NT2/D1 (cell line): ENCODE measurements around the gene IL12RB1.

Experiments used
- DNase-seq: peaks from one replicate; pipeline ENCODE4 v3.0.0-alpha.2; 2011; ENCODE audit warnings: low read depth, low spot score
- H3K27me3 ChIP-seq: 2 replicates; pipeline ENCODE4 v1.6.0; 2011; ENCODE audit warnings: mild to moderate bottlenecking; ENCODE audit not compliant: insufficient read length, insufficient read depth
- H3K36me3 ChIP-seq: 2 replicates; pipeline ENCODE4 v1.6.1; 2011; ENCODE audit warnings: mild to moderate bottlenecking, low read length, mixed read lengths; ENCODE audit not compliant: insufficient read depth, insufficient read length
- H3K4me1 ChIP-seq: 2 replicates; pipeline ENCODE4 v1.5.1; 2011; ENCODE audit not compliant: insufficient read depth, insufficient read length
- H3K4me3 ChIP-seq: 2 replicates; pipeline ENCODE4 v1.5.1; 2011; ENCODE audit warnings: low read depth; ENCODE audit not compliant: insufficient read length
- H3K9ac ChIP-seq: 2 replicates; pipeline ENCODE4 v1.6.0; 2011; ENCODE audit warnings: low read depth; ENCODE audit not compliant: insufficient read length
- H3K9me3 ChIP-seq: 2 replicates; pipeline ENCODE4 v1.5.1; 2011; ENCODE audit warnings: mild to moderate bottlenecking, low read length; ENCODE audit not compliant: insufficient read depth
- SUZ12 ChIP-seq: IDR thresholded peaks from 2 replicates; pipeline ENCODE4 v1.6.1; 2011; ENCODE audit not compliant: insufficient read length, insufficient read depth; ENCODE audit errors: extremely low read depth
- YY1 ChIP-seq: IDR thresholded peaks from 2 replicates; pipeline ENCODE4 v1.6.1; 2011; ENCODE audit not compliant: insufficient read length, insufficient read depth
- ZNF274 ChIP-seq: IDR thresholded peaks from 2 replicates; pipeline ENCODE4 v1.6.1; 2011; ENCODE audit warnings: mild to moderate bottlenecking, low read depth, low read length

The IL12RB1 gene

DNA sequence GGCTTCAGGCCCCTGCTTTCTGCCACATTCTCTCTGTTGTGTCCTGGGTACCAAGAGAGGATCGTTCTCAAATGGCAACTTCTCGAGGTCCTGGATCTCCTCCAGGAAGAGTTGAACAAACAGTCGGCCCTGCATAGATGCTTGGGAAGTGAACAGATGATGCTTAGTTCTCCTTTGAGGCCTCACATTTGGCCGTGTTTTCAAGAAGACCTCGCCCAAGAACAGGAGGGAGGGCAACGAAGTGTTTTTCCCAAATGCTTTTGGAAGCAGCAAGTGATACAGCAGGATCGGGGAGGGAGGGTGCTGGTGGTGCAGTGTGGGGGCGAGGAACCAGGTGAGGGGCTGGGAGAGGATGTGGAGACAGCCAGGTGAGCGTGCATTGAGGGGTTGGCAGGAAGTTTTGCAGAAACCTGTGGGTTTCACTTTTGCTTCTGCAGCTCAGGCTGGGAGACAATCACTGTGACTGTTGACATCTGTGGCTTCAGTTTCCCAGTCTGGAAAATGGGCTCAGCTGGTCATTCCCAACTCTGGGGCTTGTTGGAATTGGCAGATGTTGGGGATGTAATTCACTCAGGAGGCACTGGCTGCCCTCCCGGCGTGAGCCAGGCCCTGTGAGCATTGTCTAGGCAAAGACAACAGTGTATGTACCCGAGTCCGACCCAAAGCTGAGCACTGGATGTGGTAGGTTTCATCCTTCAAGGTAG, 32.4 kb upstream of the IL12RB1 start:
- Histone ChIP-seq H3K4me1 (peaks cover 9% of the 10 kb centered on the region), H3K27me3 (no peaks in the 10 kb centered on the region), H3K36me3 (peaks cover 20% of the 10 kb centered on the region), H3K9ac (peak overlapping the region; percentile 90), H3K9me3 (no peaks in the 10 kb centered on the region), H3K4me3 (no peak overlapping the region)
- TF ChIP-seq ZNF274 (no peak), SUZ12 (no peak), YY1 (no peak)
- DNase-seq, result no peak

DNA sequence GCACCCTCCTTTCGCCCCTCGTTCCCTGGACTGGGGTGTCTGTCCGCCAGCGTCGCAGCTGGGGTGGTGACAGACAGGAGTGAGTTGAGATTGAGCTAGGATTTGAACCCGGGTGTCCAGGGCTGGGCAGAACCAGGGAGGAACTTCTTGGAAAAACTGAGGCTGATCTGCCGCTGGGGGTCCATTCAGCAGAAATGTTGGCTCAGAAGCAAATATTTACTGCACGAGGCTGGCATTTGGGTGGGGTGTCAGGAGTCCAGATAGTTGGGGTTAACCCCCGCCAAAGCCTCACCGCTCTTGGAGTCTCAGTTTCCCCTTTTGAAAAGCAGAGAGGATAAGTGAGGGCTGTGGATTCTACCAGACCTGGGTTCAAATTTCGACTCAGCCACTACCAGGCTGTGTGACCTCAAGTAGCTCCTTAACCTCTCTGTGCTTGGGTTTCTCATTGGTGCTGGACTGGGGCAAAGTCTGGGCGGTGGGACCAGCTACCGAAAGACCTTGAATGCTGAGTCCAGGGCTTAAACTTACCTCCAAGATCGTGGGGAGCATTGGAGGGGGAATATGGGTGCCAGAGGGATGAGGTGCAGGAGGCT, 31.8 kb upstream of the IL12RB1 start:
- H3K9ac ChIP-seq, result peak overlapping the region; percentile 90
- H3K27me3 ChIP-seq, result no peaks in the 10 kb centered on the region
- no peaks in the 10 kb centered on the region for H3K9me3 ChIP-seq
- peak overlapping the region; percentile 65 for H3K4me3 ChIP-seq
- peaks cover 14% of the 10 kb centered on the region for H3K36me3 ChIP-seq
- no peak for DNase-seq
- TF ChIP-seq ZNF274 (no peak), YY1 (no peak), SUZ12 (no peak)
- H3K4me1 ChIP-seq, result peaks cover 9% of the 10 kb centered on the region

DNA sequence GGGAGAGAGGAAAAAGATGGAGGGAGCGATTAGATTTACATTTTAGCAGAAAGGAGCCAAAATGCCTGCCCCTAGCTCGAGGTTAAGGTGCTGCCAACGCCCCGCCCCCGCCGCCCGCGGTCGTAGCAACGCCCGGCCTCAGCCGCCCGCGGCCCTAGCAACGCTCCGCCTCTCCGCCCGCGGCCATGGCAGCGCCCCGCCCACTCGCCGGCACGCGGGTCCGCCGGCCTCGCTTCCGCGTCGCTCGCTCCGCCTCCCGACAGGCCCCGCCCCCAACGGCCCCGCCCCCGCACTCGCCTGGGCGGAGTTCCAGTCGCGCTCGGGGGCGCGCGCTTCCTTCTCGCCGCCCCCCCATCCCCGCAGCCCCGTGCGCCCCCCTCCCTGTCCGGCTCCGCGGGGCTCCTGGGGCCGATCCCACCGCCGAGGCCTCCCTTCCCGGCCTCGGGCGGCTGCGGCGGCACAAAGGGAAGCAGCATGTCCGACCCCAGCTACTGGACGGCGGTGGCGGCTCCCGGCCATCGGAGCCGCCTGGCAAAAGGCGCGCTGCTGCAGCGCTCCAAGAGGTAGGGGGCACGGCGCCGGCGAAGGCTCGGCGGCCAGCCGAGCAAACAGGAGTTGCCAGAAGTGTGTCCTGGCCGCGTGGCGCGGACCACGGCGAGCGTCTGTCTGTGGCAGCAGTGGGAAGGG, 31.1 kb upstream of the IL12RB1 start:
- no peak for TF ChIP-seq SUZ12
- no peak for TF ChIP-seq ZNF274
- peaks cover 7% of the 10 kb centered on the region for H3K36me3 ChIP-seq

DNA sequence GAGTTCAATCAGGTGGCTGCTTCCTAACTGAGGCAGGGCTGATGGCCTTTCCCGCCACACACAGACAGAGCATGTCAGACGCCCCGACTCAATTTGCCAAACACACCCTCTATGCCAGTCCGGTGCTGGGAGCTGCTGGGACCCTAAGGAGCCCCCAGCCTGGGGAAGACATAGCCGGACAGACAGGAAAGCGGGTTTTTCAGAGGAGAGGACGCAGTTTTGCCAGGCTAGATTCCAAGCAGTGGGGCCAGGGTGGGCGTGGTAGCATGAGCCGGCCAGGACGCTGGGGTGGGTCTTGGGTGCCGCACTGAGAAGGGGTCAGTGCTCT, 30.6 kb upstream of the IL12RB1 start:
- Histone ChIP-seq H3K27me3 (no peaks in the 10 kb centered on the region), H3K9ac (peak overlapping the region; percentile 54), H3K9me3 (no peaks in the 10 kb centered on the region), H3K36me3 (peaks cover 6% of the 10 kb centered on the region), H3K4me3 (no peak overlapping the region), H3K4me1 (peaks cover 15% of the 10 kb centered on the region)
- TF ChIP-seq YY1 (no peak), ZNF274 (no peak), SUZ12 (no peak)
- DNase-seq, result no peak

More for the DNA sequence above, 31.1 kb upstream of the IL12RB1 start:
- peak; percentile 72 for DNase-seq
- peaks cover 13% of the 10 kb centered on the region for H3K4me1 ChIP-seq
- no peaks in the 10 kb centered on the region for H3K27me3 ChIP-seq
- peak overlapping the region; percentile 90 for H3K9ac ChIP-seq
- no peaks in the 10 kb centered on the region for H3K9me3 ChIP-seq
- H3K4me3 ChIP-seq, result peak overlapping the region; percentile 65

DNA sequence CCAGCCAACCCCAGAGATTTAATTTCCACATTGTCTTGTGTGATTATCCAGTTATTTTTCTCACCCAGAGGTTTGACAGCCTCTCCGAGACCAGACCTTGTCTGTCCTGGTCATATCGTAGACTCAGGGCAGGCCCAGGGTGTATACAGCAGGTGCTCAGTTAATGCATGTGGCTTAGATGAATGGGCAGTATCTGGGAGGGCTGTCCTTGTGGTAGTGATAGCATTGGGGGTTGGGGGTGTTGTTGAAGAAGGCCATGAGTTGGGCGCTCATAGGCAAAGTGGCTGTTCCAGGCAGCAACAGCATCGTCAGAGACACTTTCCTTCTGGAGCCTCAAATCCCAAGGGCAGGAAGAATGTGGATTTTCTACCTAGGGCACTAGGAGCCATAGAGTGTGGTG, 27.7 kb upstream of the IL12RB1 start:
- TF ChIP-seq SUZ12 (no peak), YY1 (no peak), ZNF274 (no peak)
- peaks cover 19% of the 10 kb centered on the region for H3K4me1 ChIP-seq
- no peak overlapping the region for H3K9ac ChIP-seq
- DNase-seq, result no peak
- H3K9me3 ChIP-seq, result no peaks in the 10 kb centered on the region
- peaks cover 18% of the 10 kb centered on the region for H3K27me3 ChIP-seq
- H3K4me3 ChIP-seq, result no peak overlapping the region
- no peaks in the 10 kb centered on the region for H3K36me3 ChIP-seq

DNA sequence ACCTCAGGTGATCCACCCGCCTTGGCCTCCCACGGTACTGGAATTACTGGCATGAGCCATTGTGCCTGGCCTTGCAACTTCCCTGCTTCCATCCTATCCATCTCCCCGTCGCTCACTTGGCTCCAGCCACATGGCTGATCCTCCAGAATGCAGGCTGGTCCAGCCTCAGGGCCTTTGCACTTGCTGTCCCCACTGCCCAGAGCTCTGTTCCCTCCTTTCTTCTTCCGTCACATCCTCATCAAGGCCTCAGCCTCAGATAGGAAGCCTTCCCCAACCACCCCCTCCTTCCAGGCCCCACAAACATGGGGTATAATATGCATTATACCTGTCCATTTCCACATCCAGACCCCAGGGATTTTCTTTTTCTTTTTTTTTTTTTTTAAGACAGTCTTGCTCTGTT, 27.1 kb upstream of the IL12RB1 start:
- no peak for DNase-seq
- no peak for TF ChIP-seq ZNF274
- TF ChIP-seq SUZ12, result no peak
- TF ChIP-seq YY1, result no peak
- Histone ChIP-seq H3K9ac (no peak overlapping the region), H3K4me1 (peaks cover 26% of the 10 kb centered on the region), H3K9me3 (no peaks in the 10 kb centered on the region), H3K4me3 (no peak overlapping the region), H3K36me3 (no peaks in the 10 kb centered on the region), H3K27me3 (peaks cover 25% of the 10 kb centered on the region)

DNA sequence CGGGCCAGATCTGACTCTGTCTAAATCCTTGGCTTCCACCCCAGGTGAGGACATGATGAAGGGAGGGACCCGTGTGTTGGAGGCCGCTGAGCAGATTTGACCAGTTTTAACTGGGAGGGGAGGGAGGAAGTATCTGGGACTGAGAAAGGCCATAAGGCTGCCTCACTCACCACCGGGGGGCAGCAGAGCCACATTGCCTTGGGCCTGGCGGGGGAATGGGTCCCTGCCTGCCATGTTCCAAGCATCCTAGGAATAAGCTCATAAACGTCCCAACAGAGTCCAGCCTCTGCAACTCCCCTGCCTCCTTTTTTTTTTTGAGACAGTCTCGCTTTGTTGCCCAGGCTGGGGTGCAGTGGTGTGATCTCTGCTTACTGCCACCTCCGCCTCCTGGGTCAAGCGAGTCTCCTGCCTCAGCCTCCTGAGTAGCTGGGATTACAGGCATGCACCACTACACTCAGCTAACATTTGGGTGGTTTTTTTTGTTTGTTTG, 26.3 kb upstream of the IL12RB1 start:
- Histone ChIP-seq H3K36me3 (no peaks in the 10 kb centered on the region), H3K4me3 (no peak overlapping the region), H3K27me3 (peaks cover 33% of the 10 kb centered on the region), H3K9me3 (no peaks in the 10 kb centered on the region), H3K4me1 (peaks cover 28% of the 10 kb centered on the region), H3K9ac (peak overlapping the region; percentile 51)
- DNase-seq, result peak; percentile 80
- no peak for TF ChIP-seq ZNF274
- no peak for TF ChIP-seq YY1
- no peak for TF ChIP-seq SUZ12
